ENCODE measurements around the gene MACROD2.

GRCh38 chr20:14303106-14303505, 307.8 kb downstream of the MACROD2 start:
- TF ChIP-seq CTCF (IDR thresholded peaks at IDR 0.05) (no peak), POLR2A (IDR thresholded peaks at IDR 0.05) (no peak)
